Immature natural killer cell (primary cell): ENCODE data around the gene TRUB1. TPM values are rescaled to one million over a fixed set of nuclear protein-coding genes. Genes with fewer than 3 reads are reported as not detected.

Experiments
- DNase-seq, 3 donors: peaks; one replicate each; pipeline ENCODE4 v3.0.0; 2022; ENCODE audit warnings: mixed read lengths in 1 of 3
- H3K27ac Mint-ChIP-seq, 6 donors: one replicate each; pipeline ENCODE4 v1.8.0; 2020; ENCODE audit warnings: mixed read lengths in 6 of 6, mild to moderate bottlenecking in 5 of 6, inconsistent platforms in 4 of 6, moderate library complexity in 3 of 6
- H3K27me3 Mint-ChIP-seq, 3 donors: one replicate each; pipeline ENCODE4 v1.8.0; 2020 to 2021; ENCODE audit warnings: low read depth in 3 of 3, mild to moderate bottlenecking in 3 of 3, mixed read lengths in 3 of 3, moderate library complexity in 3 of 3, inconsistent platforms in 1 of 3
- H3K36me3 Mint-ChIP-seq, 3 donors: one replicate each; pipeline ENCODE4 v1.8.0; 2020; ENCODE audit warnings: mixed read lengths in 3 of 3, inconsistent platforms in 2 of 3, mild to moderate bottlenecking in 2 of 3
- H3K4me1 Mint-ChIP-seq, 2 donors: one replicate each; pipeline ENCODE4 v1.8.0; 2020; ENCODE audit warnings: inconsistent platforms in 2 of 2, mild to moderate bottlenecking in 2 of 2, mixed read lengths in 2 of 2, moderate library complexity in 1 of 2
- H3K4me3 Mint-ChIP-seq, 5 donors: one replicate each; pipeline ENCODE4 v1.8.0; 2020; ENCODE audit warnings: mild to moderate bottlenecking in 5 of 5, mixed read lengths in 5 of 5, inconsistent platforms in 3 of 5, moderate library complexity in 3 of 5
- H3K9me3 Mint-ChIP-seq, 6 donors: one replicate each; pipeline ENCODE4 v1.8.0; 2020; ENCODE audit warnings: mild to moderate bottlenecking in 6 of 6, mixed read lengths in 6 of 6, inconsistent platforms in 4 of 6, moderate library complexity in 3 of 6
- polyA plus RNA-seq, 3 donors: library from polyadenylated mRNA; unstranded; fragments of 300-500 nt; fragmentation: Illumina TruSeq; gene quantifications; one replicate each; pipeline ENCODE4 v1.2.3, GENCODE V29; 2021

The TRUB1 gene
- polyA plus RNA-seq, 3 donors from 2014 or later = 1.9 to 11.2 (median 10.6) TPM

DNA sequence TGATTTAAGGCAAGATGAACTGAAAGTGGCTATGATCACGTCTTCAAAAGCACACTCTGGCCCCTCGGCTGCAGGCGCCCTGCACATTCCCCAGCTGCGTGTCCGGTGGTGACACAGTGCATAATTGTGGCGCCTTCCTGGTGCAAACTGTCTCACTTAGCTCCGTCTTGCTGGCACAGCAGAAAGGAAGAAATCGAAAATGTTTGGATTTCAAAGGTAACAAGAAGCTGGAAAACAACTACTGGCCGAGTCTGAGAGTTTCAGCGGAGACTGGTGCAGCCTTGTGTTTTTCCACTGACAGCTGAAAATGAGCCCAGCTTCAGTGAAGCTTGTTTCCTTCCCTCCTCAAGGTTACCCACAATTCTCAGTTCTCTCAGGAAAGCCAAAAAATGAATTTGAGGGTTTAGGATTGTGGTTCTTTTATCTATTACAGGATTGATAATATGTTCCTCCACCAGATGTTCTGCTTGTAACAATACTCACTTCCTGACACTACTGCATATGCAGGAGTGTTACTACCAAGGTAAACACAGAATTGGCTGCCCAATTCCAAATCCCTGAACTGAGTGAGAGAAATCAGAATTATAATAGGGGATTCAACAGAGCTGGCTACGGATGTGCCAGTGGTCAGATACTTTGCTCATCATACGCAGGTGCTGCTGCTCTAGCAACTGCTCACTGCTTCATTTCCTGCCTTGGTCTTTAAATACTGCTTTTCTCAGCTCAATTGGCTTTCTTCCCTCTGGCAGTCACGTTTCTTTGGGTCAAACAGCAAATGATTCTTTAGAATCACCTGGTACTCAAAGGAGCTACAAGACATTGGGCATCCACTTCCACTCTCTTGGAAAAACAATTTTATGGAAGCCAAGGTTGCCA lies 63.7 kb downstream of the TRUB1 start:
- H3K36me3 Mint-ChIP-seq = peaks cover 0 to 4% (median 0%) of the 10 kb centered on the region in 3 donors
- peaks cover 0 to 2% (median 0%) of the 10 kb centered on the region in 6 donors for H3K9me3 Mint-ChIP-seq
- no peak for DNase-seq
- H3K27me3 Mint-ChIP-seq = peaks cover 2 to 4% (median 3%) of the 10 kb centered on the region in 3 donors
- no peaks in the 10 kb centered on the region for H3K4me1 Mint-ChIP-seq
- H3K4me3 Mint-ChIP-seq = no peak overlapping the region
- H3K27ac Mint-ChIP-seq = no peak overlapping the region

DNA sequence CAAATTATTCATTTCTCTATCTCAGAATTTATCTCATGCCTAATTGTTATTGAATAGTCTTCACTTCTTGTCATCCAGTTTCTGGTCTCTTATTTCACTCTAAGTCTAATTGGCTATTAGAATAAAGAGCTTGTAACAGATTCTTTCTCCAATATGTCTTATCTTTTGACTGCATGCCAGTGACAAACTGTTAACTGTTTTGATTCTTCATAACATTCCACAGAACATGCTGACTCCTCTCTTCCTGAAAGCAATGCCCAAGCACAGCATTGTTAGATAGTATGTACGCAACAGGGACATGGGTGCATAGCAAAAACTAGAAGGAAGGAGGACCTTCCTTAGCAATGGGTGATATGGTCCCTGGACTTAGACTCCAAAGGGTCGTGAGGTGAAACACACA lies 65.4 kb downstream of the TRUB1 start:
- Mint-ChIP-seq H3K36me3 (peaks cover 0 to 4% (median 0%) of the 10 kb centered on the region in 3 donors), H3K27ac (no peak overlapping the region)

DNA sequence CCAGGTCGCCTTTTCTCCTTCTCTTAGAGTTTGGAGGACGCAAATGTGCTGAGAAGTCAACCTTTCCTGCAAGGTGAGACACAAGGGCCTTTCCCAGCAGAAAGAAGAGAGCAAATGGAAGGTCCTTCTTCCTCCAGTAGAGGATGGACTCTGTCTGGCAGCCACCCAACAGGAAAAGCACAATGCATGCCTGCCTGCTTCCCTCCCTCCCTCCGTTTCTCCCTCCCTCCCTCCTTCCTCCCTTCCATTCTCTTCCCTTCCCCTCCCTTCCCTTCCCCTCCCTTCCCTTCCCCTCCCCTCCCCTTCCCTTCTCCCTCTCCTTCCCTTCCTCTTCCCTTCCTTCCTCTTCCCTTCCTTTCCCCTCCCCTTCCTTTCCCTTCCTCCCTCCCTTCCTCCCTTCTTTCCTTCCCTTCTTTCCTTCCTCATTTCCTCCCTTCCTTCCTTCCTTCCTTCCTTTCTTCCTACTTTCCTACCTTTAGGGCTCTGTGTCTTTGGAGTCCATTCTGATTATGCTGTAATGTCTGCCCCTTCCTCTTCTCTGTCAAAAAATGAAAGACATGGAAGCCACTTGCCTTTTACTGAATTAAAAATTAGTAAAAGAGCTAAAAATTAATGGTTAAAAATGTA lies 66.4 kb downstream of the TRUB1 start:
- Mint-ChIP-seq H3K27ac (no peak overlapping the region), H3K36me3 (no peaks in the 10 kb centered on the region), H3K9me3 (peaks cover 0 to 2% (median 0%) of the 10 kb centered on the region in 6 donors), H3K4me1 (no peaks in the 10 kb centered on the region), H3K27me3 (peaks cover 2 to 4% (median 3%) of the 10 kb centered on the region in 3 donors), H3K4me3 (no peak overlapping the region)
- DNase-seq = no peak

More for the DNA sequence above, 65.4 kb downstream of the TRUB1 start:
- Mint-ChIP-seq H3K4me3 (no peak overlapping the region), H3K4me1 (no peaks in the 10 kb centered on the region), H3K27me3 (peaks cover 2 to 4% (median 3%) of the 10 kb centered on the region in 3 donors), H3K9me3 (peaks cover 0 to 2% (median 0%) of the 10 kb centered on the region in 6 donors)
- DNase-seq = no peak

GRCh38 chr10:115005771-115006170 lies 67.8 kb downstream of the TRUB1 start:
- H3K27ac Mint-ChIP-seq = no peak overlapping the region
- DNase-seq = no peak

GRCh38 chr10:115018185-115018931 lies 80.4 kb downstream of the TRUB1 start:
- no peak overlapping the region for H3K27ac Mint-ChIP-seq
- H3K9me3 Mint-ChIP-seq = no peaks in the 10 kb centered on the region
- no peak overlapping the region for H3K4me3 Mint-ChIP-seq
- H3K36me3 Mint-ChIP-seq = no peaks in the 10 kb centered on the region
- no peak for DNase-seq
- no peaks in the 10 kb centered on the region for H3K4me1 Mint-ChIP-seq
- H3K27me3 Mint-ChIP-seq = peaks cover 2 to 4% (median 4%) of the 10 kb centered on the region in 3 donors

More at GRCh38 chr10:115005771-115006170, 67.8 kb downstream of the TRUB1 start:
- Mint-ChIP-seq H3K36me3 (no peaks in the 10 kb centered on the region), H3K27me3 (peaks cover 0 to 7% (median 4%) of the 10 kb centered on the region in 3 donors), H3K4me1 (no peaks in the 10 kb centered on the region), H3K4me3 (no peak overlapping the region), H3K9me3 (peaks cover 0 to 1% (median 0%) of the 10 kb centered on the region in 6 donors)

- no peak overlapping the region for H3K4me3 Mint-ChIP-seq
- no peak for DNase-seq
- H3K36me3 Mint-ChIP-seq = no peaks in the 10 kb centered on the region
- H3K27ac Mint-ChIP-seq = no peak overlapping the region
- H3K9me3 Mint-ChIP-seq = no peaks in the 10 kb centered on the region
- no peaks in the 10 kb centered on the region for H3K4me1 Mint-ChIP-seq
- H3K27me3 Mint-ChIP-seq = peaks cover 4% of the 10 kb centered on the region in 3 donors
Measured at GRCh38 chr10:115020449-115020848, 82.5 kb downstream of the TRUB1 start.

DNA sequence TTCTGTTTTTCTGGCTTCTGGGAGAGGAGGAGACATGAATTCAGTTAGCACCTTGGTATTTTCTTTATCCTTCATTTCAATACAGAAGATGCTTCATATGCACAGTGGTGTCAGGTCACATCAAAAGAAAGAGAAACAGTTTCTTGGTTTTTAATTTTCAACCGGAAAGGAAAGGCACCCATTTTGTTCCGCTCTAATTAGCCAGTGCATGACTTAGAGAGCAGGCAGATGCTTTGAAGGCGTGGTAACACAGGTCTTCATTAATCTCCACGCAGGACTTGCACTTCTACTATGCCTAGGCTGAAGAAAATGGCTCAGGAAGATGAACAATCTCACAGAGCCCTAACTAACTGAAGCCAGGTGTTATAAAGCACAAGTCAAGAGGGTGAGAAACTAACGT lies 84.7 kb downstream of the TRUB1 start:
- Mint-ChIP-seq H3K27ac (no peak overlapping the region), H3K36me3 (no peaks in the 10 kb centered on the region), H3K9me3 (no peaks in the 10 kb centered on the region), H3K4me1 (no peaks in the 10 kb centered on the region), H3K27me3 (peaks cover 0 to 2% (median 0%) of the 10 kb centered on the region in 3 donors), H3K4me3 (no peak overlapping the region)
- DNase-seq = no peak

GRCh38 chr10:115023715-115024114 lies 85.7 kb downstream of the TRUB1 start:
- Mint-ChIP-seq H3K9me3 (no peaks in the 10 kb centered on the region), H3K27ac (no peak overlapping the region), H3K36me3 (no peaks in the 10 kb centered on the region), H3K27me3 (peaks cover 0 to 2% (median 0%) of the 10 kb centered on the region in 3 donors), H3K4me3 (no peak overlapping the region), H3K4me1 (no peaks in the 10 kb centered on the region)
- DNase-seq = no peak

GRCh38 chr10:115024371-115024770 lies 86.4 kb downstream of the TRUB1 start:
- Mint-ChIP-seq H3K27me3 (peaks cover 0 to 2% (median 0%) of the 10 kb centered on the region in 3 donors), H3K36me3 (no peaks in the 10 kb centered on the region), H3K4me1 (no peaks in the 10 kb centered on the region), H3K27ac (no peak overlapping the region), H3K4me3 (no peak overlapping the region), H3K9me3 (no peaks in the 10 kb centered on the region)
- DNase-seq = no peak

DNA sequence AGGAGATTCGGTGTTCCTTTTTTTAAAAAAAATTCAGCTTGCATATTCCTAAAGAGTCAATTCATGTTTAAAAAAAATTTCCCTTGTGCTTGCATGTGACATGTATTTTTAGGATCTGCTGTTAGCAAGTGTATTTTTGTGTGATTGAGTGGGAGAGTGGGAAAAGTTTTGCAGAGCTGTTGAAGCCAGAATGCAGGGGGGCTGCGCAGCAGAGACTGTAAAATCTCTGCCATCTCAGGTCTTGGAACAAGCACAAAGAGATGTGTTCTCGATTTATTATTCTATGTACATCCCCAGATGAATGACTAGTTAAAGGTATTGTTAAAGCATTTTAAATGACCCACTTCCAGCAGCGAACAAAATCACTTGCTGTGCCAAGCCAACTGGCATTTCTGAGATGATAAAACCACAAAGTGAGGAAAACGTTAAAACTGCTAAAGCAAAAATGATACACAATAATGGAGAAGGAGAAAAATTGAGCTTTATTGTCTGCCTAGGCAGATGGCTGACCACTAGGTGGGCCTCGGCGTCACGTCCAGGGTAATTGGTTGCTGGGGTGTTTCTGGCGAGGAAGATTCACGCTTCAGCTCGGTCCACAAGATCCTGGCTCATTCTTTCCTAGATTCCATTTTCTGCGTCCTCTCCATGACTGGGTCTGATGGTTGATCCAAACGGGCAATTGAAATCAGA lies 88.2 kb downstream of the TRUB1 start:
- Mint-ChIP-seq H3K9me3 (no peaks in the 10 kb centered on the region), H3K4me1 (no peaks in the 10 kb centered on the region), H3K36me3 (no peaks in the 10 kb centered on the region), H3K4me3 (no peak overlapping the region), H3K27me3 (peaks cover 0 to 2% (median 0%) of the 10 kb centered on the region in 3 donors), H3K27ac (no peak overlapping the region)
- no peak for DNase-seq

GRCh38 chr10:115026746-115027140 lies 88.7 kb downstream of the TRUB1 start:
- H3K36me3 Mint-ChIP-seq = no peaks in the 10 kb centered on the region
- H3K27ac Mint-ChIP-seq = no peak overlapping the region
- H3K27me3 Mint-ChIP-seq = peaks cover 0 to 2% (median 0%) of the 10 kb centered on the region in 3 donors
- no peak for DNase-seq
- H3K4me3 Mint-ChIP-seq = no peak overlapping the region
- H3K9me3 Mint-ChIP-seq = no peaks in the 10 kb centered on the region
- no peaks in the 10 kb centered on the region for H3K4me1 Mint-ChIP-seq
